Muscle layer of colon (tissue), 2 donors: ENCODE results near the gene SLC18A3.

Experiments
- H3K27ac ChIP-seq: one replicate; pipeline ENCODE4 v1.7.0; 2013; ENCODE audit warnings: low read depth, mild to moderate bottlenecking, low read length, moderate library complexity
- H3K27me3 ChIP-seq, 2 donors: one replicate each; pipeline ENCODE4 v1.7.0; 2013; ENCODE audit warnings: low read length in 2 of 2, mild to moderate bottlenecking in 2 of 2; ENCODE audit not compliant: insufficient read depth in 2 of 2, control insufficient read depth in 1 of 2
- H3K36me3 ChIP-seq: one replicate; pipeline ENCODE4 v1.7.0; 2013; ENCODE audit warnings: mild to moderate bottlenecking, low read length; ENCODE audit not compliant: insufficient read depth
- H3K4me1 ChIP-seq: one replicate; pipeline ENCODE4 v1.7.0; 2013; ENCODE audit warnings: mild to moderate bottlenecking, low read length; ENCODE audit not compliant: insufficient read depth
- H3K4me3 ChIP-seq, 2 donors: one replicate each; pipeline ENCODE4 v1.7.0; 2013; ENCODE audit warnings: low read length in 2 of 2, low read depth in 1 of 2, mild to moderate bottlenecking in 1 of 2, moderate library complexity in 1 of 2
- H3K9ac ChIP-seq: one replicate; pipeline ENCODE4 v1.7.0; 2013; ENCODE audit warnings: low read length
- H3K9me3 ChIP-seq: one replicate; pipeline ENCODE4 v1.7.0; 2013; ENCODE audit warnings: mild to moderate bottlenecking, low read length
- donor health status: abdominal sarcoma.
- donor health status: Adenocarcinoma of cecum.

SLC18A3 gene

GRCh38 chr10:49620841-49621378, 10.8 kb downstream of the SLC18A3 start:
- H3K27me3 ChIP-seq: peaks cover 0 to under 1% of the 10 kb centered on the region in 2 donors
- no peak overlapping the region for H3K27ac ChIP-seq
- H3K9ac ChIP-seq: no peak overlapping the region
- no peaks in the 10 kb centered on the region for H3K36me3 ChIP-seq
- H3K9me3 ChIP-seq: no peaks in the 10 kb centered on the region
- no peak overlapping the region for H3K4me3 ChIP-seq
- no peaks in the 10 kb centered on the region for H3K4me1 ChIP-seq

DNA sequence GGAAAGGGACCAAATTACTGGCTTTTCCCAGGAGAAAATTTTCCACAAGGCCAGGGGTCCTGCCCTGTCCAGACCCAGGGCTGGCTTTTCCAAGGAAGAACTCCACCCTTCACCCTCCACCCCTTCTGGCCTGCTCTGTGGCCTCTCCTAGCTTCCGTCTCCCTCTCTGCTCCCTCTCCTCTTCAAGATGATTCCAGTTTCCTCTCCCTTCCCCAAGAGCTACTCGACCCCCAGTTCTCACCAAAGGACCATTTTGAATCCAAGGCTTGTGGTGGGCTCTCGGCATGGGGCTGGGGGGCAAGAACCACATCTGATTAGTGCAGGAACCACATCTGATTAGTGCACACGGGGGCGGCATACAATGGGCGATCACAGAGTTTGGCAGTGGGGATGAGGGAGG, 11.5 kb downstream of the SLC18A3 start:
- Histone ChIP-seq H3K36me3 (no peaks in the 10 kb centered on the region), H3K4me3 (no peak overlapping the region), H3K9ac (no peak overlapping the region), H3K9me3 (no peaks in the 10 kb centered on the region), H3K27me3 (no peaks in the 10 kb centered on the region), H3K4me1 (no peaks in the 10 kb centered on the region), H3K27ac (no peak overlapping the region)

DNA sequence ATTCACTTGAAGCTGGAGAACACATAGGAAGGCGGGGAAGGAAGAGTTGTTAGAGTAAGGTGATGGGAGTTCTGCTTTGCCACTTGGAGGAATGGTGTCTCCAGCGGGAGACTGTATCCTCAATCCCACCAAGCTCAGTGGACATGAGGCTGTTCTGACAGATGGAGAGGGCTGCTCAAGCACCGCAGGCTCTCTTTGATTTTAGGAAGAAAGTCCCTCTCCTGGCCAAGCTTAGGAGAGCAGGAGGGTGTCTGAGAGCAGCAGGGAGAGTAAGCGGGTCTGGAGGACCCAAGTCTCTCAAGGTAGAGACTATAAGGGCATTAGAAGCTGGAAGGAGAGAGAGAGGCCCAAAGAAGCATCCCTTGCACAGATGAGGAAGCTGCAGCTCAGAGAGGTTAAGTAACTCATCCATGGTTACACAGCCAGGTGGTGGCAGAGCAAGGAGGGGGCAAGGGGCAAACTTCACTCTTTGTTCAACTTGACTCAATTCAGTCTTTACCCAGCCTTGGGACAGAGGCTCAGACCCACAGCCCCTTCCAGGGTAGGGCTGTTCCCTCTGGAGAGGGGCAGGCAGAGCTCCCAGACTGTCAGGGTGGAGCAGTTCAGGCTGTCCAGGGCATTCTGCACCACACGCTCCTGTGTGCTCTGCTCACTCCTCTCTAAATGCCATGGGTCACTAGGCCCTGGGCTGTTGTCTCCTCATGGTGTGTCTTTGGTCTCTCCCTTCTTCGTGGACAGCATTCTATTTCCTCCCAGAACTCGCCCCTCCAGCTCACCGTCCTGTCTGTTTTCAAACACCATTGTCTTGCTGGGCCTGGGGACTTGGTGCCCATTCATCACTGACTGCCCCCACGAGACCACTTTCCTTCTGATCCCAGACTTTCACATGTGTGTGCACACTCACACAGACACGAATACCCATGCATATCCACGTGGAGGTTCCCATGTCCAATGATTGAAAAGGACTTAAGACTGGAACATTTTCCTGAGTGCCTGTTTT, 12.6 kb downstream of the SLC18A3 start:
- H3K4me3 ChIP-seq: no peak overlapping the region
- no peaks in the 10 kb centered on the region for H3K27me3 ChIP-seq
- no peaks in the 10 kb centered on the region for H3K9me3 ChIP-seq
- H3K4me1 ChIP-seq: no peaks in the 10 kb centered on the region
- H3K9ac ChIP-seq: no peak overlapping the region
- no peaks in the 10 kb centered on the region for H3K36me3 ChIP-seq
- H3K27ac ChIP-seq: no peak overlapping the region

- Histone ChIP-seq H3K36me3 (no peaks in the 10 kb centered on the region), H3K27me3 (no peaks in the 10 kb centered on the region), H3K27ac (no peak overlapping the region), H3K9me3 (no peaks in the 10 kb centered on the region), H3K4me3 (no peak overlapping the region), H3K4me1 (no peaks in the 10 kb centered on the region), H3K9ac (no peak overlapping the region)
These were observed 14.5 kb downstream of the SLC18A3 start for GRCh38 chr10:49624629-49625028.

GRCh38 chr10:49625411-49625810, 15.3 kb downstream of the SLC18A3 start:
- no peak overlapping the region for H3K27ac ChIP-seq
- H3K4me1 ChIP-seq: no peaks in the 10 kb centered on the region
- H3K9ac ChIP-seq: no peak overlapping the region
- H3K4me3 ChIP-seq: no peak overlapping the region
- no peaks in the 10 kb centered on the region for H3K27me3 ChIP-seq
- no peaks in the 10 kb centered on the region for H3K36me3 ChIP-seq
- no peaks in the 10 kb centered on the region for H3K9me3 ChIP-seq

DNA sequence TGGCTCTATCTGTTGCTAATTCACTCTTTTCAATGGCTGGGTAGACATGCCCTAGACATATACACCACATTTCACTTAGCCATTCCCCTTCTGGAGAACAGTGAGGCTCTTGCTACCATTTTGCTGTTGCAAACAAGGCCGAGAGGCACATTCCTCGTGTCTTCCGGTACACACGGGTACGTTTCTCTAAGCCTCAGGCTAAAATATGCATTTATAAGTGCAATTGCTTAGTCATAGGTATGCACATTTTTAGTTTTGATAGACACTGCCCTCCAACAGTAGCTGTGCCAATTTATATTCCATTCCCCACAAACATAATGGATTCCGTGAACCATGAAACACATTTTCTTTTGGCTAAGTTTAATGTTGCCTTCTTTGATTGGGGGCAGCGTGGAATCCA, 16.9 kb downstream of the SLC18A3 start:
- Histone ChIP-seq H3K9me3 (no peaks in the 10 kb centered on the region), H3K27ac (no peak overlapping the region), H3K36me3 (no peaks in the 10 kb centered on the region), H3K9ac (no peak overlapping the region), H3K27me3 (no peaks in the 10 kb centered on the region), H3K4me1 (no peaks in the 10 kb centered on the region), H3K4me3 (no peak overlapping the region)

GRCh38 chr10:49627644-49628247, 17.6 kb downstream of the SLC18A3 start:
- Histone ChIP-seq H3K27me3 (peaks cover 0 to 4% of the 10 kb centered on the region in 2 donors), H3K9ac (no peak overlapping the region), H3K36me3 (no peaks in the 10 kb centered on the region), H3K27ac (no peak overlapping the region), H3K4me3 (no peak overlapping the region), H3K4me1 (no peaks in the 10 kb centered on the region), H3K9me3 (no peaks in the 10 kb centered on the region)

GRCh38 chr10:49628599-49628998, 18.5 kb downstream of the SLC18A3 start:
- Histone ChIP-seq H3K9ac (no peak overlapping the region), H3K27me3 (peaks cover 0 to 5% of the 10 kb centered on the region in 2 donors), H3K36me3 (no peaks in the 10 kb centered on the region), H3K4me3 (no peak overlapping the region), H3K4me1 (no peaks in the 10 kb centered on the region), H3K27ac (no peak overlapping the region), H3K9me3 (no peaks in the 10 kb centered on the region)

DNA sequence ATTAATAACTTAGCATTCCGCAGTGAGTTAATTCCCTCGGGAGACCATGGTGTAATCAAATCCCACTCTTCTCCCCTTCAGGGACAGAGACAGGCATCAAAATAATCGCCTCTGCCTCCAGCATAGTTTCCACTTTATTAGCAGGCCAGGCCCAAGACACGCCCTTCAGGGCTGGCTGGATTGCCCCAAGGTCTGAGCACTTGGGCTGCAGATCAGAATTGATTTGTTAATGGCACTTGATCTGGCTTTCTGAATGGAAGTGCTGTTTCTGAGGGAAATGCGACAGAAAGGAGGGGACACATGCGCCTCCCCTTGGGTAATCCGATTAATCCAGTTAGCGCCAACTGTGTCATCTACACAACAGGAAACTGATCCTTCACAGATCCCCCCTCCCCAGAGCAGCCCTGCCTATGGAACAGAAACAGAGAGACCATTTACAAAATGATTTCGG, 19.3 kb downstream of the SLC18A3 start:
- Histone ChIP-seq H3K9me3 (no peaks in the 10 kb centered on the region), H3K27me3 (peaks cover 0 to 5% of the 10 kb centered on the region in 2 donors), H3K36me3 (no peaks in the 10 kb centered on the region), H3K4me1 (no peaks in the 10 kb centered on the region), H3K27ac (no peak overlapping the region), H3K9ac (no peak overlapping the region), H3K4me3 (no peak overlapping the region)

- no peaks in the 10 kb centered on the region for H3K9me3 ChIP-seq
- H3K4me3 ChIP-seq: no peak overlapping the region
- no peak overlapping the region for H3K27ac ChIP-seq
- no peaks in the 10 kb centered on the region for H3K4me1 ChIP-seq
- H3K9ac ChIP-seq: no peak overlapping the region
- H3K36me3 ChIP-seq: no peaks in the 10 kb centered on the region
- H3K27me3 ChIP-seq: peaks cover 0 to 5% of the 10 kb centered on the region in 2 donors
These were observed 21.9 kb downstream of the SLC18A3 start for GRCh38 chr10:49631975-49632374.

DNA sequence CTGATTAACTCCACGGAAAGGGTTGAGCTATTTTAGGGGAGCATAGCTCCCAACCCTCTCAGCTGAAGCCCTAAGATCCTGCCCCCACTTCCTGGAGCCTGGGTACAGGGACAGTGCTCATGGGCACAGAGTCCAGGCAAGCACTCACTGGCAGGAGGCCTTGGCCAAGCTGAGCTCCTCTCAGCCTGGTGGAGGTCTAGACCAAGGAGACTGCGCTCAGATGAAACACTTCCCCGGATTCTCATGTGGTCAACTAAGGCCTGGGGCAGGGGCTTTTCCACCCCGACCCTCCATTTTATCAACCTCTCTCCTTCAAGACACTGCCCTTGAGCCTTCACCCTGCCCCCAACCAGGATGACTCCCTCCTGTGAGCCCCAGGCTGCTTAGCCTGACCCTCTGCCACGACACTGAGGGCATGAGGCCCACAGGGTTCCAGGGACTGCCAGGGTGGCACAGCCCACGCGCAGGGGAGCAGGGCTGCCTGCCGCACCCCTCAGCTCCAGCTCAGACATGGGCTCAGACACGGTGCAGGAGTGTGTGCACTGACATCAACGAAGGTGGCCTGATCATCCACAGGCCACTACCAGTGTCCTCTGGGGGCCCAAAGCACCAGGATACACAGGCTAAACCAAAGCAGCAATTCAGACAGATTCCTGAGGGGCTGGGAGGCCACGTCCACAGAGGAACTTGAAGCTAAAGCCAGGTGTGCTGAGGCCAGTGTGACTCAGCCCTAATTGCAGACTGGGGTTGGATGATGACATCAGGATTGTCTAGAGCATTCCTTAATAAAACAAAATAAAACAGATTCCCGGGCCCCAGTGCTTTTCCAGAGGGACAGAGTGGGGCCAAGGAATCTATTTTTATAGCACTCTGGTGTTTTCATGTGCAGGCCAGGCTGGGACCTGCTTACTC, 22.6 kb downstream of the SLC18A3 start:
- no peaks in the 10 kb centered on the region for H3K4me1 ChIP-seq
- H3K9ac ChIP-seq: no peak overlapping the region
- no peak overlapping the region for H3K27ac ChIP-seq
- peaks cover 0 to 5% of the 10 kb centered on the region in 2 donors for H3K27me3 ChIP-seq
- no peaks in the 10 kb centered on the region for H3K36me3 ChIP-seq
- H3K9me3 ChIP-seq: no peaks in the 10 kb centered on the region
- H3K4me3 ChIP-seq: no peak overlapping the region
